Sigmoid colon (tissue), 4 donors: ENCODE results near the gene CCDC85A.

Experiments
- CTCF ChIP-seq, 4 experiments: fragments of 450-650 bp in 3 of 4; fragments of 200-600 bp in 1 of 4; IDR thresholded peaks; one replicate each; pipeline ENCODE4 v1.5.1; 2016 to 2019; ENCODE audit warnings: antibody characterized with exemption in 4 of 4, mild to moderate bottlenecking in 3 of 4, moderate library complexity in 2 of 4
- EP300 ChIP-seq, 4 donors: sonication (generic); formaldehyde crosslinking; IDR thresholded peaks; one replicate each; pipeline ENCODE4 v1.6.1; 2017; ENCODE audit warnings: antibody characterized with exemption in 4 of 4
- POLR2A ChIP-seq, 2 donors: fragments of 450-650 bp; IDR thresholded peaks; one replicate each; pipeline ENCODE4 v1.6.1; 2016; ENCODE audit warnings: antibody characterized with exemption in 2 of 2, mild to moderate bottlenecking in 2 of 2, moderate library complexity in 2 of 2
- POLR2AphosphoS5 ChIP-seq, 4 donors: sonication (generic); formaldehyde crosslinking; IDR thresholded peaks; one replicate each; pipeline ENCODE4 v1.6.1; 2017; ENCODE audit warnings: antibody characterized with exemption in 4 of 4

GRCh38 chr2:56248965-56249742, 65.4 kb downstream of the CCDC85A start:
- no peak for TF ChIP-seq CTCF (IDR thresholded peaks at IDR 0.05)
- no peak for TF ChIP-seq POLR2A (IDR thresholded peaks at IDR 0.05)
- TF ChIP-seq EP300 (IDR thresholded peaks at IDR 0.05) = no peak
- TF ChIP-seq POLR2AphosphoS5 (IDR thresholded peaks at IDR 0.05) = no peak
